NCI-H2227 (cell line): ENCODE data around the gene TTLL6.
"Not testable (repeated sequence)": the region's sequence is repeated elsewhere in the genome, so short reads cannot be mapped to it uniquely, and the experiment has no call there.

Source experiments
- DNase-seq: peaks from one replicate; lab custom pipeline; 2025; ENCODE audit not compliant: unreplicated experiment; lab: John Stamatoyannopoulos, UW

Gene TTLL6

DNA sequence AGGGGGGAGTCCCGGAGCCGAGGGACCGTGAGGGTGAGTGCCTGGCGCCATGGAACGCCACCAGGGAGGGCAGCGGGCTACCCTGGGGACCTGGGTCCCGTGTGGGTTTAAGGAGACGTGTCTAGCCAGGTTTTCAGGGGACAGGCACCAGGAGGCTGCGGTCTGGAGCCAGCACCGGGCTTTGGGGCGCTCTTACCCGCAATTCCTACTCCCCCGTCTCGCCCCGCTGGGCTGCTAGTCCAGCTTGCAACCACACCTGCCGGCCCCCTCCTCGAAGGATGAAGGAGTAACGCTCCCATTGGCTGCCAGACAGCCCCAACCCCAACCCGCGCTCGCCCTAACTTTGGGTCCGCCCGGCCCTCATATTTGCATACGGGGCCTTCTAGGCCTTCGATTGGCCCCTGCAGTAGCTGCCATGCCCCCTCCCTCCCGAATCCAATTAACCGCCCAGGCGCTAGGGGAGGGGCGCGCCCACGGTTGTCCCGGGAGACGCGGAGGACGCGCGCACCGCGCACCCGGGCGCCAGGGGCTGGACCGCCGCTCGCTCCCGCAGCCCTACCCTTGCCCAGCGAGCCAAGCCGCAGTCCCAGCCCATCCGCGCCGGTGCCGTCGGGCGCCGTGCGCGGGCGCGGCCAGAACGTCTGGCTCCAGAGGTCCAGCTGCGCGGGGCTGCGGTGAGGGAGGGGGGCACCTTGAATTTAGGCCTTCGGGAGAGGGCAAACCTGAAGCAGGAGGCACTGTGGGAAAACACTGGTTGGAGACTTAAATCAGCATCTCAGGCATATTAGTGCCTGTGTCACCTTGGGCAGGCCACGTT is at the start of gene TTLL6:
Gene TTLL6 (minus strand): TSS at position 456 of the 817 bp plus-strand sequence. CDS start 157 bp downstream, at position 299.
- DNase-seq, result peak; percentile 98

DNA sequence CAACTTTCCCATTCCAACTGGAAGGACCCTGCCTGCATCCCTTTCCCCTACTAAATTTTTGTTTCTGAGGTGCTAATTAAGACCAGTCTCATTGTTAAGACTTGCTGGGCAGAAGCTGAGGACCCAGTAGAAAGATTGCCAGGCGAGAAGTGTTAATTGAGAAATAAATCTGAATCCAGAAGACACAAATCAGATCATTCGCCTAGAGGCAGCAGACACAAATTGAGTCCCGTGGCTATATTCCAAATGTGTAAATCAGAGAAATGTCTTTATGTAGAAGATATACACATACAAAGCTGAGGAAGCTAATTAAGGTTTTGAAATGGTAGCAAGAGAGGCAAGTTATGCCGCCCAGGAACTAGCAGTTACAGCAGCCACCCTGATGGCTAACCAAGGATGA is 43.4 kb upstream of the TTLL6 start:
- DNase-seq, result no peak

DNA sequence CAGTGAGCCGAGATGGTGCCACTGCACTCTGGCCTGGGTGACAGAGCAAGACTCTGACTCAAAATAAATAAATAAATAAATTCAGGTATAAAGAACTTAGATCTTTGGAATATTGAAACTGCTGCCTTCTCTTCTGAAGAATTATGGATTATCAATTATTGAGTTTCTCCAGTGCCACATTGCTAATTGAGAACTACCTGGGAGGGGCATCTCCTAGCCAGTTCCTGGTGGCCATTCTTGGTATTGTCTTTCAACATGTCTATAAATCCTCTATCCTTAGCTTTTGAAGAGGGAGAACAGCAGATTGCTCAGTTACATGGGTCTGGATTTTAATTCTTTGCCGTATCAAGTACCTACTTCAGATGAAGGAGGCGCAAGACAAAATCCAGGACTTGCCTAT is 43.0 kb upstream of the TTLL6 start:
- peak; percentile 6 for DNase-seq

DNA sequence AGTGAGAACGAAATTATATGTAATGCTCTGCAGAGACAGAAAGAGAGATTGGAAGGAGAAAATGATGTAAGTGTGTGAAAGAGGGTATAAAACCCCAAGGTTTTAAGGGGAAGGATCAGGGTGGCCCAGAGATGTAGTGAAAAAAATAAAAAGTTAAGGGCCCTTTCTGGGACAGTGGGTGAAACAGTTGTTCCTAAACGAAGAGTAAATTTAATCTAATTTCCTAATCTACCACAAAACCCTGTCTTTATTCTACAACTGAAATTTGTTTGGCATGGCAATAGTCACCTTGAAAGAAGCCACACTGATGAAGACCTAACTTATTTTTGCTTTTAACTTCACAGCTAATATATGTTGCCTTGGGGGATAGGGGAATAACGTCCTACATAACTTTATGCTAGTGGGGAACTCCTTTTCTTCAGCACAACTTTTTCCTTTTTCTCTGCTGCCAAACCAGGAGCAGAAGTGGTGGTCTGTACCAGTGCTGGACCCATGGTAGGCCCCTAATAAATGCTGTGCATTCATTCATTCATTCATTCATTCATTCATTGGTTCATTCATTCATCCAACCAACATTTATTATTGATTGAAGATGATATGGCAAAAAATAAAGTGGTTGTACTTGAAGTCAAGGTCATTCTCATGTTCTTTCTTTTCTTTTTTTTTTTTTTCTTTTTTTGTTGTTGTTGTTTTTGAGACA is 39.2 kb upstream of the TTLL6 start:
- DNase-seq, result no peak

DNA sequence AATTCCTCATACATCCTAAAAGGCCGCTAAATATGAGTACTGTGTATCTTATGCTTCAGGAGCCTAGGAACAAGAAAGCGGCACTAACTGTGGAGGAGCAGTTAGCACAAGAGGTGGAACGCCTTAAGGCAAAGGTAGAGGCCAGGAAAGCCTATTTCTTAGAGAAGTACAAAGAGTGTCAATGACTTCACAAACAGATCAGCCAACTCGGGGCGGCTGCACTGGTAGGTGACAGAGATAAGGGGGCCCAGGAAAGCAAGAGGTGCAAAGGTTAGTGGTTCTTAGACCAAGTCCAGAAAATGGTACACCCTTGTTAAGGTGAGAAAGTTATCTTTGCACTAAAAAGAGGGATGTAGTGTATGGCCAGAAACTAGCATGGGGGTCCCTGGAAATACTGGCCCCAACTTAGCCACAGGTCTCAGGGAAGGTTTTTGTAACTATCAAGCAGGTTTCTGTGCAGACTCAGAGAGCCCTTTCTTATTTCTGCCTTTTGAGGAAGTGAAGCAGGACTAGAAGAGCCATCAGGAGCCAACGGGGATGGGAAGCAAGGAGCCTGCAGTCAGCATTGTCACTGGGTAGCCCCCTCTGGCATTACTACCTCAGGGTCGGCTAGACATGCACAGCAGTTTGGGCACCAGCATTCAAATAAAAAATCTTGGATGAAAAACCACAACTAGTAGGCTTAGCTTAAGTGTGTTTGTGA is 37.9 kb upstream of the TTLL6 start:
- DNase-seq, result no peak

DNA sequence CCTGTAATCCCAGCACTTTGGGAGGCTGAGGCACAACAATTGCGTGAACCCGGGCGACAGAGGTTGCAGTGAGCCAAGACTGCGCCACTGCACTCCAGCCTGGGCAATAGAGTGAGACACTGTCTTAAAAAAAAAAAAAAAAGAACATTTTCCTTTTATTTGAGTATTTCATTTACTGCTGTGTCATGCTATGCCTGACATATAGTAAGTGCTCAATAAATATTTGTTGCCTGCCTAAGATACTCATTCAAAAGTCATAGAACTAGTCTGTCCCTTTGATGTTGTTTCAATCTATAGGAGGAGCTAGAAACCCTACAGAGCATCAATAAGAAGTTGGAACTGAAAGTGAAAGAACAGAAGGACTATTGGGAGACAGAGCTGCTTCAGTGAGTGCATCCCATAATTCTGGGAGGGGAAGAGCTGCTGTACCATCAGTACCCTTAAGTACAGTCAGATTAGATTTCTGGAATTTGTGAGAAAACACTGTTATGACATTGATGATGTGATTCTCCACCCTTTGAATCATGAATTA is 33.8 kb upstream of the TTLL6 start:
- no peak for DNase-seq

DNA sequence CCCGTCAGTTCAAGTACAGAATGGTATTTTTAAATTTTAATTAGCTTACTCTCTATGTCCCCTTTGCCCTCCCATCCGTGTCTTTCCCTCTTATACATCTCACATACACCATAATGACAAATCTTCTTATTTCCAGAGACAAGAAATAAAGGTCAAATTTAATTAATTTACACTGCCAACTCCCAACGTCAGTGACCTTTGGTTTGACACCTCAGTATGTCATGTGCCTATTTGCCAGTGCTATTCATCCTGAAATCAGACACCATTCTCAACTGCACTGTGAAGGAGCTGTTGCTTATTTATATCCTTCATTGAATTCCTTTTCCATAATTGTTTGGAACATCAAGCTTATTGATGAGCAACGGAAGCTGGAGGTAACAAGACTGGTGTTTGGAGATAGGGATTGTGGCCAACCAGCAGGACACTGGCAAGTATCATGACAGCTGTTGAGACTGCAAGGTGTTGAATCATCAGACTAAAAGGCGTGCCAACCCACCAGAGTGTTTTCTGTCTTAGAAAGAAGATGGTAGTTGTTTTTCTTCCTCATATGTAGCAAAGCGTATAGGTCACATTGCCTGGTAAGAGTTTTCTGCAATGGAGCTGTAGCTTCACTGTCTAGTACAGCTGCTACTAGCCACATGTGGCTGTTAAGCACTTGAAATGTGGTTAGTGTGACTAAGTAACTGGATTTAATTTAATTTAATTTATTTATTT is 26.3 kb upstream of the TTLL6 start:
- no peak for DNase-seq

DNA sequence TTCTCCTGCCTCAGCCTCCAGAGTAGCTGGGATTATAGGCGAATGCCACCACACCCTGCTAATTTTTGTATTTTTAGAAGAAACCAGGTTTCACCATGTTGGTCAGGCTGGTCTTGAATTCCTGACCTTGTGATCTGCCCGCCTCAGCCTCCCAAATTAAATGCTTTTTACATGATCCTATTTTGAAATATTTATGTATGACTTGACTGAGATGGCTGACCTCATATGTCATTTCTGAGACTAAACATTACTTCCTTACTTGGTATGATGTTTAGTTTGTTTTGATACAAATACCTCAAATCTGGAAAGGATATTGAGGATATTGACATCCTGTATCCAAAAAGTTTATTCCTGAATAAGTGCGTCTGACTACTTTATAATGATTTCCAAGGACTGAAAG is 25.7 kb upstream of the TTLL6 start:
- DNase-seq, result no peak

DNA sequence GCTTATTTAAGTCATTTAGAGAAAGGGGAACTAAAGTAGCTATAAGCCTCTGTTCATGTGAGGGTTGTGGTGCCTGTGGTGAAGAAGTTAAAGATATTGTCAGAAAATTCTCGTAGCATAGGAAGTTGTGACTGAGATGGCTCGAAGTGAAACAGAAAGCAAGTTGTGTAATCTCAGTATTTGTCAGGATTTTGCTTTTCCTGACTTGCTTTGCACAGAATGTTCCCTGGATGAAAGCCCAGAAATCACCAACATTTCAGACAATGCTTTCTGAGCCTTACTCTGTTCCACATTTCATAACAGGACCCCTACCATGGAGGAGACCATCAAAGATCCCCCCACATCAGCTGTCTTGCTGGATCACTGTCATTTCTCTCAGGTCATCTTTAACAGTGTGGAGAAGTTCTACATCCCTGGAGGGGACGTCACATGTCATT is 24.4 kb upstream of the TTLL6 start:
- DNase-seq, result no peak

DNA sequence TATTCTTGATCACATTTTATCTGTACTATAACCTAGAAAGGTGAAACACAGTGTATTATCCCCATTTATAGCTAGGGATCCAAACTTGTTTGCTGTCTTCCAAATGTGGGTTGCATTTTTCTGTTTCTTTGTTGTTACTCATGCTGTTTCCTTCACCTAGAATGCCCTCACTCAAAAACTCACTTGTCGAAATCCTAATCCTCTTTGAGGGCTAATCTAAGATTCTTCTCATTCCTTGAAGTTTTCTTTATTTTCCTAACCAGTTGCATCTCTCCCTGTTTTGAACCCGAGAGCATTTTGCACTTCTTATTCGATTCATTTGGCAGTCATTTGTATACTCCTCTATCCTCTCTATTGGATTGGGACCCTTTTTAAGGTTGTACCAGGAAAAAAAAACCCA is 23.4 kb upstream of the TTLL6 start:
- DNase-seq, result no peak

DNA sequence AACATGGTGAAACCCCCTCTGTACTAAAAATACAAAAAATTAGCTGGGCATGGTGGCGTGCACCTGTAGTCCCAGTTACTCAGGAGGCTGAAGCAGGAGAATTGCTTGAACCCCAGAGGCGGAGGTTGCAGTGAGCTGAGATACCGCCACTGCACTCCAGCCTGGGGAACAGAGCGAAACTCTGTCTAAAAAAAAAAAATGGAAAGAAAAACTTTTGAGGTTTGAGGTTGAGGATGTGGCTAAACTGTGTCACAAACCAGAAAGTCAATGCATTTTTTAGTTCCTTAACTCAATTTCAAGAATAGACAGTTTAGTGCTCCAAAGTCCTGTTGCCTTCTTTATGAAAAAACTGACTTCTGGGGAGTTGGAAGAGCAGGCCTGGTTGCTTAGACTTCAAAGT is 20.4 kb upstream of the TTLL6 start:
- not testable (repeated sequence) for DNase-seq

DNA sequence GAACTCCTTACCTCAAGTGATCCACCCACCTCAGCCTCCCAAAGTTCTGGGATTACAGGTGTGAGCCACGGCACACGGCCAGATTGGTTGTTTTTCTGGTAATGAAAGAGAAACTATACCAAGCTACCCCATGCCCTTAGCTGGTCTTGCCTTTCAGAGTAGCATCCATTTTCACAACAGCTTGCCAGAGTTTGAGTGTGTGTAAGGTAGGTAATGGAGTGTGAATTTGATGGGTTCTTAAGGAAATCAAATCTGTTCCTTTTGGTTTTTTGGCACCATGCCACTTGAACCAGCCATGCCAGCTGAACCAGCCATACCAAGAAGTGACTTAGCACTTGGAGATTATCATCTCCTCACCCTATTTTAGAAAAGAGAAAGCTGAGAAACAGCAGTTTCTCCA is 18.9 kb upstream of the TTLL6 start:
- no peak for DNase-seq

DNA sequence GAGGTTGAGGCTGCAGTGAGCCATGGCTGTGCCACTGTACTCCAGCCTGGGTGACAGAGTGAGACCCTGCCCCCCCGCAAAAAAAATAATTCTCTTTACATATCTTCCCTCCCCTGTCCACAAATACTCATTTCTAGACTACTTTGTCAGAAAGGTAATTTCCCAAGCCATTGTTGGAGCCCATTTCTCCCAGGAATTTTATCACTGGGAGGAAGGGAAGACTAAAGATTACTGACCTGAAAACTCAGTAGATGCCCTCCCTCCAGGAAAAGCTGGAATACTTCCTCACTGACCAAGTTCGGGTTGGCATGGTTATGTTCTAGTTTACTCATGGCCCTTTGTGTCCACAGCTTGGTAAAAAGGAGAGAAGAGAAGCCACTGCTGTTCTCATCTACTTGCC is 17.9 kb upstream of the TTLL6 start:
- no peak for DNase-seq

DNA sequence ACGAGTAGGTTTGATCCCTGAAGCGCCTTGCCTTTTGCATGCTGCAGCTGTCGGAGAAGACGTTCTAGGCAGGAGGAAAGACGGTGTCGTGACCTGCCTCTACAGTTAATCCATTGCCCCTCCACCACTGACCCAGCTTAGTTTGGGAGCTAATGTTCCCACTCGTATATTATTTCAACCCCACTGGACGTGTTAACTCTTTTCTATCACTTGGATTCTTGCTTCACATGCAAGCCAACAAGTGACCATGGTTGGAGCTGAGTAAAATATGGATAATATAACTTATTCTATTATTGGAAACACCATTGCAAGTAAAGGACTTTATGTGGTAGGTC is 14.5 kb upstream of the TTLL6 start:
- no peak for DNase-seq

DNA sequence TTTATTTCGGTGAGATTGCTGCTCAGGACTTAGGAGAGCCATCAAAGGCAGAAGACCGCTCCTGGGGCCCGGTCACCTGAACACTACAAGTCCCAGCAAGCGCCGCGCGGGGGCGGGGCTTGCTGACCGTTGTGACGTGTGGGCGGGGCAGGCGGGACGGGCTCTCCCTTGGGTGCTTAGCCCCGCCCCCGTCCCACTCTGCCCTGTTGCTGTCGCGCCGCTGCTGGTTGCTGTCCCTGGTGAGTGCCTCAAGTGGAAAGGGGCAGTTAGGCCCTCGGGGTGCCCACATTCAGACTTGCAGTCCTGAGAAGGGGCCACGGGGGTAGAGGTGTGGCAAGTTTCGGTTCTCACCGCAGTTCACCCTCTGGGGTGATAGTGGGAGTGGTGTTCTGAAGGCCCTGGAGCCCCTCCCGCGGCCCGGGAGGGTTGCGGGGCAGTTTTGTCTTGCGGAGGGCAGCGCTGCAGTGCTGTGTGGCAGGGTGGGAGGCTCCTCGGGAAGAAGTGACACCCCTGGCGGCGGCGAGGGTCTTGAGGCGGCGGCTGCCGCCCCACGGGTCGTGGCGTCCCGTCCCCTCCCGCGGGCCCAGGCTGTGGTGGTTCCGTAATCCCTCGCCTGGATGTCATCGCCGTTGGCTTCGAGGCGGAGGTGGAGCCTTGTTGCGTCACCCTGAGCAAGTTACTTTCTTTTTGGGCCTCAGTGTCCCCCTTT is 14.0 kb upstream of the TTLL6 start, which contains the start of gene CALCOCO2:
Gene CALCOCO2 (plus strand): TSS at position 196 of the 709 bp plus-strand sequence. CDS start 10,673 bp downstream, outside the sequence.
- DNase-seq, result peak; percentile 97

DNA sequence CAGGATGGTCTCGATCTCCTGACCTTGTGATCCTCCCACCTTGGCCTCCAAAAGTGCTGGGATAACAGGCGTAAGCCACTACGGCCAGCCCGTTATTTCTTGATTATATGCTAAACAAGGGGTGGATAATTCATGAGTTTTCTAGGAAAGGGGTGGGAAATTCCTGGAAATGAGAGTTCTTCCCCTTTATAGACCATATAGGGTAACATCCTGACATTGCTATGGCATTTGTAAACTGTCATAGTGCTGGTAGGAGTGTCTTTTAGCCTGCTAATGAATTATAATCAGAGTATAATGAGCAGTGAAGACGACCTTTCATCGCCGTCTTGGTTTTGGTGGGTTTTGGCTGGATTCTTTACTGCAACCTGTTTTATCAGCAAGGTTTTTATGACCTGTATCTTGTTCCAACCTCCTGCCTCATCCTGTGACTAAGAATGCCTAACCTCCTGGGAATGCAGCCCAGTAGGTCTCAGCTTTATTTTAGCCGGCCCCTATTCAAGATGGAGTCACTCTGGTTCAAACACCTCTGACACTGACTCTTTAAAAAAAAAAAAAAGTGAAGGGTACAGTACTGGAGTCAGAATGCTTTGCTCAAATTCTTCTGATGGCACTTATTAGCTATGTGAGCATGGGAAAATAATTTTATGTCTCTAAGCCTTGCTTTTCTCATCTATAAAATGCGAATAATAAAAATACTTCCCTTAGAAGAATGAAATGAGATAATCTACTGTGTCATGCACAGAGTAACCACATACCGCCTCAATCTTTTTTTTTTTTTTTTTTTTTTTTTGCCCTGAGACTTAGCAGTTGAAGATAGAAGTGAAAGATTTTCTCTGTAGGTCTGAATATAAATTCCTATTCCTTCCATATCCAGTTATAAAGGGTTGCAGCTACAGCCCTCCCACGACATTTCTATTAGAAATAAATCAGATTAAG is 8.7 kb upstream of the TTLL6 start:
- no peak for DNase-seq

DNA sequence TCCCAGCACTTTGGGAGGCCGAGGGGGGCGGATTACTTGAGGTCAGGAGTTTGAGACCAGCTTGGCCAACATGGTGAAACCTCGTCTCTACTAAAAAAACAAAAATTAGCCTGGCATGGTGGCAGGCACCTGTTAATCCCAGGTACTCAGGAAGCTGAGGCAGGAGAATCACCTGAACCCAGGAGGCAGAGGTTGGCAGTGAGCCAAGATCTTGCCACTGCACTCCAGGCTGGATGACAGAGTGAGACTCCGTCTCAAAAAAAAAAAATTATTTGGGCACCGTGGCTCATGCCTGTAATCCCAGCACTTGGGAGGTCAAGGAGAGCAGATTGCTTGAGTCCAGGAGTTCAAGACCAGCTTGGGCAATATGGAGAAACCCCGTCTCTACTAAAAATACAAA is 3.9 kb upstream of the TTLL6 start:
- not testable (repeated sequence) for DNase-seq

DNA sequence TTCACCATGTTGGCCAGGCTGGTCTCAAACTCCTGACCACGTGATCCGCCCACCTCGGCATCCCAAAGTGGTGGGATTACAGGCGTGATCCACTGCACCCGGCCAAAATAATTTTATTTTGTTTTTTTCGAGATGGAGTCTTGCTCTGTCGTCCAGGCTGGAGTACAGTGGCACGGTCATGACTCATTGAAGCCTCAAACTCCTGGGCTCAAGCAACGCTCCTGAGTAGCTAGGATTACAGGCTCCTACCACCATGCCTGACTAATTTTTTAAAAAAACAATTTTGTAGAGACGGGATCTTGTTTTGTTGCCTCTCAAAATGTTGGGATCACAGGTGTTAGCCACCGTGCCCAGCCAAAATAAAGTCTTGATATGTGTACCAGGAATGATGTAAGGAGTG is 2.4 kb upstream of the TTLL6 start:
- no peak for DNase-seq

DNA sequence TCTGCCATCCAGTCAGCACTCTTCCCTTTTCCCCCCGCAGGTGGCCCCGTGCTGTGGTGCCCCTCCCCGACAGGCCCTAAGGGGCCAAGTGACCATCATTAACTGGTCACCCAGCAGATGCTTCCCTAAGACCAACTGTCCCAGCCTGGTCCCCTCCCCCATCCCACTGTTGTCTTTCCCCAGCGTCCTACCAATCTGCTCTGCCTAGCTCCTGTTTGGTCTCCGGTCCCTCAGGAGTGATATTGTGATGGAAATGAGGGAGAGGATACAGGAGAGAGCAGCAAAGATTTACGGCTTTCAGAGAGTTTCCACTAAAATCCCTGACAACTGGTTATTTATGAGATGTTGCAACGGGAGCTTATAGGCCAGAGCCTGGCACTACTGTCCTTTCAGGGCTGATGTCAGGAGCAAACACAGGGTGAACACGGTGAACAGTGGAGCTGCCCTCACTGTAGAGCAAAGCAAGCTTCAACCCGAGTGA is 1.4 kb upstream of the TTLL6 start:
- peak; percentile 47 for DNase-seq
